Measurements from ENCODE around the gene KRT39.
"Not testable (repeated sequence)": the region's sequence is repeated elsewhere in the genome, so short reads cannot be mapped to it uniquely, and the experiment has no call there.

KRT39 gene

GRCh38 chr17:40937384-40937819 is 29.3 kb downstream of the KRT39 start, which contains the start of gene KRT23:
Gene KRT23 (minus strand): TSS chr17:40937646. CDS start chr17:40936603, 1,043 bp downstream.
- DNase-seq = no peak

- no peak for DNase-seq
These were observed 29.8 kb downstream of the KRT39 start for GRCh38 chr17:40936976-40937375.

GRCh38 chr17:40936437-40936971 is 30.2 kb downstream of the KRT39 start:
- no peak for DNase-seq

- no peak for DNase-seq
These were observed 31.1 kb downstream of the KRT39 start for GRCh38 chr17:40935624-40936023.

- no peak for DNase-seq
These were observed 34.1 kb downstream of the KRT39 start for GRCh38 chr17:40932608-40933007.

- no peak for DNase-seq
These were observed 35.4 kb downstream of the KRT39 start for GRCh38 chr17:40931311-40931710.

- no peak for DNase-seq
These were observed 40.4 kb downstream of the KRT39 start for GRCh38 chr17:40926341-40926740.

- DNase-seq = no peak
These were observed 44.5 kb downstream of the KRT39 start for GRCh38 chr17:40922239-40922638.

GRCh38 chr17:40921026-40921425 is 45.7 kb downstream of the KRT39 start:
- DNase-seq = no peak

- DNase-seq = not testable (repeated sequence)
These were observed 49.6 kb downstream of the KRT39 start for GRCh38 chr17:40917116-40917515.

- DNase-seq = no peak
These were observed 50.4 kb downstream of the KRT39 start for GRCh38 chr17:40916366-40916765.

GRCh38 chr17:40915721-40916256 is 51.0 kb downstream of the KRT39 start:
- DNase-seq = no peak

- DNase-seq = no peak
These were observed 51.5 kb downstream of the KRT39 start for GRCh38 chr17:40915199-40915661.

GRCh38 chr17:40914075-40914855 is 52.5 kb downstream of the KRT39 start:
- DNase-seq = no peak

- no peak for DNase-seq
These were observed 54.1 kb downstream of the KRT39 start for GRCh38 chr17:40912486-40913210.

GRCh38 chr17:40910441-40910841 is 56.3 kb downstream of the KRT39 start:
- DNase-seq = no peak

- no peak for DNase-seq
These were observed 57.0 kb downstream of the KRT39 start for GRCh38 chr17:40909755-40910154.

GRCh38 chr17:40909351-40909750 is 57.4 kb downstream of the KRT39 start:
- DNase-seq = peak; percentile 62 to 73

Measured in activated CD4-positive, alpha-beta T cell treated with anti-CD3 and anti-CD28 coated beads, Interleukin-2, amount 50 U/mL, for 48 hours (primary cell).